GM12878 (cell line): ENCODE measurements around the gene INTS6L. TPM values are rescaled to one million over a fixed set of nuclear protein-coding genes. Genes with fewer than 3 reads are reported as not detected.

ENCODE experiments used
- BCL11A ChIP-seq: IDR thresholded peaks from 2 replicates; pipeline ENCODE4 v1.6.1; 2011; ENCODE audit warnings: low read depth, low read length
- BMI1 ChIP-seq: fragments of 450-650 bp; IDR thresholded peaks from 2 replicates; pipeline ENCODE4 v1.6.1; 2016; ENCODE audit warnings: mild to moderate bottlenecking, moderate library complexity, borderline replicate concordance
- CBX5 ChIP-seq: sonication (generic); IDR thresholded peaks from 2 replicates; pipeline ENCODE4 v1.6.1; 2016; ENCODE audit warnings: low read depth, moderate library complexity, mild to moderate bottlenecking, inconsistent platforms
- CREB1 ChIP-seq: IDR thresholded peaks from 2 replicates; pipeline ENCODE4 v1.6.1; 2012; ENCODE audit warnings: low read depth, mild to moderate bottlenecking, inconsistent platforms
- EP300 ChIP-seq, 2 experiments: fragments of 150-350 bp in 1 of 2; IDR thresholded peaks; 2 replicates each; pipeline ENCODE4 v1.6.1; 2011 to 2012; ENCODE audit warnings: low read depth in 2 of 2, low read length in 2 of 2, borderline replicate concordance in 1 of 2, improper control_type of control experiment in 1 of 2, inconsistent platforms in 1 of 2; ENCODE audit not compliant: control insufficient read depth in 1 of 2
- IKZF2 ChIP-seq, 2 experiments: fragments of 450-650 bp; IDR thresholded peaks; 2 replicates each; pipeline ENCODE4 v1.6.1; 2017; ENCODE audit warnings: mild to moderate bottlenecking in 2 of 2, moderate library complexity in 2 of 2
- MTA3 ChIP-seq: IDR thresholded peaks from 2 replicates; pipeline ENCODE4 v1.6.1; 2012; ENCODE audit warnings: low read length, inconsistent platforms, borderline replicate concordance
- NFYB ChIP-seq: IDR thresholded peaks from 2 replicates; pipeline ENCODE4 v1.6.1; 2011; ENCODE audit warnings: low read depth, mild to moderate bottlenecking, low read length, improper control_type of control experiment, moderate library complexity; ENCODE audit not compliant: insufficient read depth
- PAX8 ChIP-seq: fragments of 450-650 bp; IDR thresholded peaks from 2 replicates; pipeline ENCODE4 v1.6.1; 2017; ENCODE audit warnings: mild to moderate bottlenecking, moderate library complexity
- POLR2A ChIP-seq: IDR thresholded peaks from 2 replicates; pipeline ENCODE4 v1.6.1; 2011; ENCODE audit warnings: low read depth, mild to moderate bottlenecking, low read length
- RBBP5 ChIP-seq: fragments of 200-600 bp; sonication (generic); conservative IDR thresholded peaks from 2 replicates; pipeline ENCODE4 v1.6.1; 2016
- RCOR1 ChIP-seq: conservative IDR thresholded peaks from 2 replicates; pipeline ENCODE4 v1.6.1; 2012; ENCODE audit warnings: low read depth, low read length, improper control_type of control experiment
- SMC3 ChIP-seq: IDR thresholded peaks from 2 replicates; pipeline ENCODE4 v1.6.1; 2011; ENCODE audit warnings: low read length, improper control_type of control experiment, borderline replicate concordance
- ZBTB11 ChIP-seq: fragments of 450-650 bp; formaldehyde crosslinking; IDR thresholded peaks from 2 replicates; pipeline ENCODE4 v1.5.0; 2022; ENCODE audit warnings: mild to moderate bottlenecking, missing genetic modification characterization
- ZBTB40 ChIP-seq: fragments of 450-650 bp; IDR thresholded peaks from 2 replicates; pipeline ENCODE4 v1.6.1; 2016; ENCODE audit warnings: mild to moderate bottlenecking, moderate library complexity, borderline replicate concordance
- polyA plus RNA-seq, 11 experiments: library from polyadenylated mRNA; depleted of rRNA in 4 of 11; unstranded in 6 of 11; stranded (reverse) in 5 of 11; fragments of >200 nt; fragmentation: Nextera tagmentation in 4 of 11; fragmentation: Illumina TruSeq in 1 of 11; extraction: Ambion mirVana in 4 of 11; extraction: Trizol in 1 of 11; gene quantifications; 1 replicate in 1 of 11; 2 replicates in 10 of 11; pipeline versions ENCODE4 v1.2.1 to v1.2.3, GENCODE V29; 2011 to 2016; ENCODE audit warnings: inconsistent platforms in 2 of 11, missing spikeins in 2 of 11, low read depth in 1 of 11
- total RNA-seq, 4 experiments: library from RNA; depleted of rRNA in 3 of 4; stranded (reverse); fragments of >200 nt in 3 of 4; fragmentation: Illumina TruSeq in 1 of 4; extraction: Trizol in 1 of 4; gene quantifications; 2 replicates each; pipeline versions ENCODE4 v1.2.1 to v1.2.3, GENCODE V29; 2013 to 2021
- TF ChIP-seq, protein P1 (sequence below): fragments of 450-650 bp; IDR thresholded peaks from 2 replicates; pipeline ENCODE4 v1.6.1; 2018; ENCODE audit warnings: borderline replicate concordance, mild to moderate bottlenecking; ENCODE audit not compliant: partially characterized antibody
- TF ChIP-seq, protein P2 (sequence below): fragments of 450-650 bp; IDR thresholded peaks from 2 replicates; pipeline ENCODE4 v1.6.1; 2017; ENCODE audit warnings: mild to moderate bottlenecking, low read depth, inconsistent platforms; ENCODE audit not compliant: poor library complexity, severe bottlenecking

The INTS6L gene
- total and polyA plus RNA-seq, 10 of the 15 experiments (the other 5 are each of a cell fraction or from before 2014, with no cell fraction given): 4.9 to 84.9 (median 15.3) TPM

GRCh38 chrX:135521405-135522131, 1.1 kb downstream of the INTS6L start (continued):
- TF ChIP-seq, protein P1, sequence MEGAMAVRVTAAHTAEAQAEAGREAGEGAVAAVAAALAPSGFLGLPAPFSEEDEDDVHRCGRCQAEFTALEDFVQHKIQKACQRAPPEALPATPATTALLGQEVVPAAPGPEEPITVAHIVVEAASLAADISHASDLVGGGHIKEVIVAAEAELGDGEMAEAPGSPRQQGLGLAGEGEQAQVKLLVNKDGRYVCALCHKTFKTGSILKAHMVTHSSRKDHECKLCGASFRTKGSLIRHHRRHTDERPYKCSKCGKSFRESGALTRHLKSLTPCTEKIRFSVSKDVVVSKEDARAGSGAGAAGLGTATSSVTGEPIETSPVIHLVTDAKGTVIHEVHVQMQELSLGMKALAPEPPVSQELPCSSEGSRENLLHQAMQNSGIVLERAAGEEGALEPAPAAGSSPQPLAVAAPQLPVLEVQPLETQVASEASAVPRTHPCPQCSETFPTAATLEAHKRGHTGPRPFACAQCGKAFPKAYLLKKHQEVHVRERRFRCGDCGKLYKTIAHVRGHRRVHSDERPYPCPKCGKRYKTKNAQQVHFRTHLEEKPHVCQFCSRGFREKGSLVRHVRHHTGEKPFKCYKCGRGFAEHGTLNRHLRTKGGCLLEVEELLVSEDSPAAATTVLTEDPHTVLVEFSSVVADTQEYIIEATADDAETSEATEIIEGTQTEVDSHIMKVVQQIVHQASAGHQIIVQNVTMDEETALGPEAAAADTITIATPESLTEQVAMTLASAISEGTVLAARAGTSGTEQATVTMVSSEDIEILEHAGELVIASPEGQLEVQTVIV: no peak
- TF ChIP-seq MTA3 (no peak), BCL11A (no peak), BMI1 (no peak), POLR2A (peak; percentile 74), PAX8 (no peak), RCOR1 (no peak), RBBP5 (no peak), ZBTB40 (0 out of 2 replicates have a peak, but pooled peaks have one; percentile 11), EP300 (IDR thresholded peaks at IDR 0.05; ENCODE audit: borderline replicate concordance in 1 of 2, control insufficient read depth in 1 of 2, low read depth in 2 of 2, low read length in 2 of 2) (0 out of 4 replicates have a peak, but pooled peaks of 1 of the 2 experiments have one; percentile 30), NFYB (0 out of 2 replicates have a peak, but pooled peaks have one; percentile 15), IKZF2 (IDR thresholded peaks at IDR 0.05) (peak in 1 of 2 experiments; percentile 41; a peak in 2 of 4 replicates), ZBTB11 (CRISPR knock-in tag) (no peak), SMC3 (no peak), CBX5 (no peak), CREB1 (no peak; the same call in 1 of the 2 replicates)
- TF ChIP-seq, protein P2, sequence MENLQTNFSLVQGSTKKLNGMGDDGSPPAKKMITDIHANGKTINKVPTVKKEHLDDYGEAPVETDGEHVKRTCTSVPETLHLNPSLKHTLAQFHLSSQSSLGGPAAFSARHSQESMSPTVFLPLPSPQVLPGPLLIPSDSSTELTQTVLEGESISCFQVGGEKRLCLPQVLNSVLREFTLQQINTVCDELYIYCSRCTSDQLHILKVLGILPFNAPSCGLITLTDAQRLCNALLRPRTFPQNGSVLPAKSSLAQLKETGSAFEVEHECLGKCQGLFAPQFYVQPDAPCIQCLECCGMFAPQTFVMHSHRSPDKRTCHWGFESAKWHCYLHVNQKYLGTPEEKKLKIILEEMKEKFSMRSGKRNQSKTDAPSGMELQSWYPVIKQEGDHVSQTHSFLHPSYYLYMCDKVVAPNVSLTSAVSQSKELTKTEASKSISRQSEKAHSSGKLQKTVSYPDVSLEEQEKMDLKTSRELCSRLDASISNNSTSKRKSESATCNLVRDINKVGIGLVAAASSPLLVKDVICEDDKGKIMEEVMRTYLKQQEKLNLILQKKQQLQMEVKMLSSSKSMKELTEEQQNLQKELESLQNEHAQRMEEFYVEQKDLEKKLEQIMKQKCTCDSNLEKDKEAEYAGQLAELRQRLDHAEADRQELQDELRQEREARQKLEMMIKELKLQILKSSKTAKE: no peak
